Measurements from ENCODE around the gene SDCCAG8. TPM values are rescaled to one million over a fixed set of nuclear protein-coding genes. Genes with fewer than 3 reads are reported as not detected.
A peak's percentile ranks its signal among the peaks of the same experiment; 100 is the strongest.

Gene SDCCAG8
- polyA plus RNA-seq, 4 donors = 32.5 to 47.3 (median 44.0) TPM

DNA sequence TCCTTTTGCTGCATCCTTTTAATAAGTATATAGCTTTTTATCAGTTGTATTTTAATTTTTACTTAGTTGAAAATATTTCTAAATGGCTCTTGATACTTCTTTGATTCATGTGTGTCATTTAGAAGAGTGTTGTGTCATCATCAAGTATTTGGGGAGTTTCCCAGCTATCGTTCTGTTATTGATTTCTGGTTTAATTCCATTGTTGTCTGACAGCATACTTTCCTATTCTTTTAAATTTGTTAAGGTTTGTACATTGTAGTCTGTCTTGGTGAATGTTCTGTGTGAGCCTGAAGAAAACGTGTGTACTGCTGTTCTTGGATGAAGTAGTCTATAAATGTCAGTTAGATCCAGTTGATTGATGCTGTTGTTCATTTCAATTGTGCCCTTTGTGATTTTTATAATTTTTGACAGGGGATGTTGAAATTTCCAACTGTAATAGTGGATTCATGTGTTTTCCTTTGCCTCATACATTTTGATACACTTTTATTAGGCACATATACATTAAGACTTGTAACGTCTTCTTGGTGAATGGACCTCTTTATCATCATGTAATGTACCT is 24.8 kb downstream of the SDCCAG8 start:
- DNase-seq (ENCODE audit: low read depth in 4 of 4, low spot score in 2 of 4) = no peak

DNA sequence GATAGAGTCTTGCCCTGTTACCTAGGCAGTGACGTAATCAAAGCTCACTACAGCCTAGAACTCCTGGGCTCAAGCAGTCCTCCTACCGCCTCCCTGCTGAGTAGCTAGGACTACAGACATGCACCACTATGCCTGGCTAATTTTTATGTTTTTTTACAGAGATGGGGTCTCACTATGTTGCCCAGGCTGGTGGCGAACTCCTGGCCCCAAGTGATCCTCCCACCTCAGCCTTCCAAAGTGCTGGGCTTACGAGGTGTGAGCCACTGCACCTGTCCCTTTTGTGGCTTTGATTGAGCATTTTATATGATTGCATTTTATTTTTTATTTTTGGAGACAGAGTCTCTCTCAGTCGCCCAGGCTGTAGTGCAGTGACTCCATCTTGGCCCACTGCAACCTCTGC is 25.8 kb downstream of the SDCCAG8 start:
- DNase-seq (ENCODE audit: low read depth in 4 of 4, low spot score in 2 of 4) = no peak

GRCh38 chr1:243286409-243287122 is 30.7 kb downstream of the SDCCAG8 start:
- no peak for DNase-seq (ENCODE audit: low read depth in 4 of 4, low spot score in 2 of 4)

DNA sequence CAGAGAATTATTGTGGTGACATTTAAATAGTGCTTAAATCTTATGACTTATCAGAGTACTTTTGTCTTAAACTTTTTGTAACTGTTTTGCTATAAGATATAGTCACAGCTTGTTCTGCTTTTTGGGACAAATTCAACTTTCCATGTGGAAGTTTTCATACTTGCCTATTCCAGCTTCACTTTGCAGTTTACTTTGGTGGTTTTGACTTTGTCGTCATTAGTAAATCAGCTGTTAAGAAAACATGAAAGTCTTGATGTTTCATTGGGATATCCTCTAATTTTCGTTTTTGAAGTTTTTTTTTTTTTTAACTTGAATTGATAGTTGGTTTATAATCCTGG is 31.3 kb downstream of the SDCCAG8 start:
- DNase-seq (ENCODE audit: low read depth in 4 of 4, low spot score in 2 of 4) = no peak

DNA sequence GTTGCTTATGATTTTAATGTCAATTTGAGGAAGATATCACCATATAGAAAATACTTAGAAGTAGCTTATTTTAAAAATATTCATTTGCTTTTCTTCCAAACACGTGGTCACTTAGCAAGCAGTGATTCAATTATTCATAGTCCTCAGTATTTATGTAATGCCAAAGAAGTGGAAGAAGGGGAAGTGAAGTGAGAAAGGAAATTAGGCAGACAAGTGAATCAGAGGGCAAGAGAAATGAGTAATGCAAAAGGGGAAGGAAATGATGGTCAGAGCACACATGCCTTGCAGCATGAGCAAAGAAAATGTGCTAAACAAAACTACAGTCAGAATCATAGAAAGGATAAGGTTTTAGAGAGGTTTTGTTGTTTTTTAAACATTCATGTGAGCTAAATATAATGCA is 31.8 kb downstream of the SDCCAG8 start:
- DNase-seq (ENCODE audit: low read depth in 4 of 4, low spot score in 2 of 4) = no peak

GRCh38 chr1:243288062-243288461 is 32.2 kb downstream of the SDCCAG8 start:
- no peak for DNase-seq (ENCODE audit: low read depth in 4 of 4, low spot score in 2 of 4)

- no peak for DNase-seq (ENCODE audit: low read depth in 4 of 4, low spot score in 2 of 4)
Observed at GRCh38 chr1:243291292-243291691, 35.5 kb downstream of the SDCCAG8 start.

DNA sequence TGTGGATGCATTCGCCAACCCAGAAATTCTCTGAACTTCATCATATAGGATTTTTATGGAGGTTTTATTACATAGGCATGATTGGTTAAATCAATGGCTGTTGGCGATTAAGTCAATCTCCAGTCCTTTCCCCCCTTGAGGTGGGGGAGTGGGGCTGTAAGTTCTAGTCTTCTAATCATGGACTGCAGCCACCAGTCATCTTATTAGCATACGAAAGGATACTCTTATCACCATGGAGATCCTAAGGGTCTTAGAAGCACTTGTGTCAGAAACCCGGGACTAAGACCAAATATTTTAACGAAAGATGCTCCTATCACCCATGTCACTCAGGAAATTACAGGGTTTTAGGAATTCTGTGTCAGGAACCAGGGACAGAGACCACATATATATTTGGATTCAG is 36.3 kb downstream of the SDCCAG8 start:
- no peak for DNase-seq (ENCODE audit: low read depth in 4 of 4, low spot score in 2 of 4)

GRCh38 chr1:243293941-243294722 is 38.3 kb downstream of the SDCCAG8 start:
- no peak for DNase-seq (ENCODE audit: low read depth in 4 of 4, low spot score in 2 of 4)

DNA sequence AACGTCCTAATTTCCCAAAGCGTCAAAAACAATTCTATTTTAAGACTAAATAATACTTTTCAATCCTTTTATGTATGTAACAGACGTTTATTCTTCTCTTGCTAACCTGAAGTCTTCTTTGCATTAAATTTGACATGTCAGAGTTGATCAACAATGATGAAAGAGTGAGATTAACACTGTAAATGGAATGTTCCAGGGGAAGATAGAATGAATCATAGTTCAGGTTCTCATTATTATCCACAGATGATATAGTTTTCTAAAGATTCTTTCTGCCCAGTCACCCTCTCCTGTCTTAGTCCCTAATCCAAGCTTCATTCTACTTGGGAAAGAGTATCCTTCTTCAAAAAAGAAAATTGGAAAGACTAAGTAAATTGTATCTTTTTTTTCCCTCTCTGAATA is 38.9 kb downstream of the SDCCAG8 start:
- no peak for DNase-seq (ENCODE audit: low read depth in 4 of 4, low spot score in 2 of 4)

GRCh38 chr1:243299069-243299468 is 43.2 kb downstream of the SDCCAG8 start:
- no peak for DNase-seq (ENCODE audit: low read depth in 4 of 4, low spot score in 2 of 4)

- DNase-seq (ENCODE audit: low read depth in 4 of 4, low spot score in 2 of 4) = no peak
Observed at GRCh38 chr1:243301059-243301458, 45.2 kb downstream of the SDCCAG8 start.

- DNase-seq (ENCODE audit: low read depth in 4 of 4, low spot score in 2 of 4) = no peak
Observed at GRCh38 chr1:243311809-243312208, 56.0 kb downstream of the SDCCAG8 start.

DNA sequence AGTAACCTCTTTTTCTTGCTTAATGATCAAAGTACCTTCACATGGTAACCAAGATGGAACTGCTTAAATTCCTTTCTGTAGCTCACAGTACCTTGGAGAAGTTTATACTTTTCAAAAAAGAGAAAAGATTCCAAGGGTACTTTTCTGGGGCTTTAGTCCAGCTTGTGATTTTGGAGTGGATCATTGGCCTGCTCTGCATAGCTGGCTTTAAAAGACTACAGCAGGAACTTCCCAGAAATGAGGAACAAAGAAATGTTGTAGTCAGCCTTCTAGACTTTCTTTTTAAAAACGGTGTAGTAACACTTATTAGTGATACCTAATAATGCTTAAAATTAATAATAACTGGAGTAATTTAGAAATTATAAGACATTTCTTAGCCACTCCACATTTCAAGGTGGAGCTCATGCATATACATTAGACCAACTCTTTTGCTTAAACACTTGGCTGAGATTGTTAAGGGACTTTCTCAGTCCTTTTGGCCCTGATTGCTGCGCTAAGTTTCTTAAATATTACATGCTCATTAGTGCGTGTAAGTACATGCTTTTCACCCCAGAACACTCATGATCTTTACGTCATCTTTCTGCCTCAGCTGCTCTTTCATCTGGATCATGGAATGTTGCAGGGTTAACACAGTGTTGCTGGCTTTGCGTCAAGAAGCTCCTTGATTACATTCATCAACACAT is 57.3 kb downstream of the SDCCAG8 start:
- DNase-seq (ENCODE audit: low read depth in 4 of 4, low spot score in 2 of 4) = peak in 1 of 4 donors; percentile 8

DNA sequence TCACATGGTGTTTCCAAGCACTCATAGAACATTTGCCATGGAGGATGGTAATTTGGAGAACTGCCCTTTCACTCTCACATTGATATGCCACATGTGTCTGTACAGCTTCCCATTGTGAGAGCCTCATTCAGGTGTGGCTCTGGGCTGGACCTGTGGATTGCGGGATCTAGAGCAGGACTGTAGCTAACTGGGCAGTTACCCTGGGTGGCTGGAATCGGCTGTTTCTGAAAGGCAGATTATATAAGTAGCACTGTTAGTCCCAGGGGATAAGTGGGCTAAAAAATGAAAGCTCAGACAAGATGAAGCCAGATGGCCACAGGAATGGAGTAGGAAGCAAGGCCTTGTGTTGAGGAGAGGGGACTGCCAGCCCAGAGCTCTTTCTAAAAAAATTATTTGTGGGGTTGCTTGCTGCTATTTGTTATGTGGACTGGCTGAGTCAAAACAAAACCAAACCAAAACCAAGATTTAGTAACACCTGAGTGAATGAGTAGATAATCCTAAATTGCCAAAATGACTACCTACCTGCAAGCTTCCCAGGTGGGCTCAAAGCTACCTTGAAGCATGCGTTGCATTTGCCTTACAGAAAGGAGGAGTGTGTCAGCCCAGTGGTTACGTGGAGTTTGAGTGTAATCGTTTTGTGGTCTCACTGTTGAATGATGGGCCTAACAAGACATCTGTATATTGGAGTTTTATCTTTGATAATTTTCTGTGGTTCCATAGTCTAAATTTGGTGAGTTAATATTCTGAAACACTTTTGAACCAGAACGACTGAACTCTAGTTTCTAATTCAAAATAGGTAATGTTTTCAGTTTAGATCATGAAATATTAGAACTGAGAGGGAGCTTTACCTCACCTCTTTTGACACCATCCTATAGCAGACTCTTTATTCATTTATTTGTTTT is 58.0 kb downstream of the SDCCAG8 start:
- no peak for DNase-seq (ENCODE audit: low read depth in 4 of 4, low spot score in 2 of 4)

- DNase-seq (ENCODE audit: low read depth in 4 of 4, low spot score in 2 of 4) = no peak
Observed at GRCh38 chr1:243315455-243315854, 59.6 kb downstream of the SDCCAG8 start.

GRCh38 chr1:243315893-243316292 is 60.1 kb downstream of the SDCCAG8 start:
- DNase-seq (ENCODE audit: low read depth in 4 of 4, low spot score in 2 of 4) = no peak

GRCh38 chr1:243316366-243316989 is 60.6 kb downstream of the SDCCAG8 start:
- no peak for DNase-seq (ENCODE audit: low read depth in 4 of 4, low spot score in 2 of 4)

DNA sequence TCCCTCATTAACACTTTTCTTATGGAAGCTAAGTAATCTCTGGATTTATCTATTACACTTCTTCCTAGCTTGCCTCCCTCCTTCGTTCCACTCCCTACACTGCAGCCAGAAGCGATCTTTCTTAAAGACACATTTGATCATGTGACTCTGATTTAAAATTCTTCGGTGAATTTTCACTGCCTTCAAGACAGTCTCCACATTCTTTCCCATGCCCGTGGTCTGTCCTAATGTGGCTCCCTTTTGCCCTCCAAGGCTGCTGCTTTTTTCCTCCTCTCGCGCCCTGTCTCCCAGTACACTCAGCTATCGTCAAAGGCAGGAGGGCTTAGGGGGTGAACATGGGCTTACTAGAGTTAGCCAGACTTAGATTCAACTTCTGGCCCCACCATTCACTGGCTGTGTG is 64.4 kb downstream of the SDCCAG8 start:
- no peak for DNase-seq (ENCODE audit: low read depth in 4 of 4, low spot score in 2 of 4)

- no peak for DNase-seq (ENCODE audit: low read depth in 4 of 4, low spot score in 2 of 4)
Observed at GRCh38 chr1:243322326-243322725, 66.5 kb downstream of the SDCCAG8 start.

All from left renal cortex interstitium (tissue), 4 donors.